Tibial nerve (tissue), 4 donors: Measurements from ENCODE around the gene SCG2. TPM values are rescaled to one million over a fixed set of nuclear protein-coding genes. Genes with fewer than 3 reads are reported as not detected.

Experiments
- DNase-seq, 2 donors: peaks; one replicate each; pipeline ENCODE4 v3.0.0-alpha.2; 2019; ENCODE audit warnings: low spot score in 2 of 2
- H3K27ac ChIP-seq, 4 donors: fragments of 200-600 bp; sonication (generic) in 3 of 4; one replicate each; pipeline ENCODE4 v1.5.1; 2017 to 2019; ENCODE audit warnings: mild to moderate bottlenecking in 1 of 4
- H3K27me3 ChIP-seq, 2 donors: fragments of 200-600 bp; sonication (generic) in 1 of 2; one replicate each; pipeline versions ENCODE4 v1.5.1 to v1.6.0; 2017 to 2019
- H3K36me3 ChIP-seq, 3 donors: fragments of 200-600 bp; sonication (generic); one replicate each; pipeline ENCODE4 v1.5.1; 2018 to 2019
- H3K4me1 ChIP-seq, 4 donors: fragments of 200-600 bp; sonication (generic) in 3 of 4; one replicate each; pipeline ENCODE4 v1.5.1; 2017 to 2019
- H3K4me3 ChIP-seq, 4 donors: fragments of 200-600 bp; sonication (generic) in 3 of 4; one replicate each; pipeline ENCODE4 v1.5.1; 2017 to 2019; ENCODE audit warnings: mild to moderate bottlenecking in 1 of 4, moderate library complexity in 1 of 4
- H3K9me3 ChIP-seq, 4 donors: fragments of 200-600 bp; sonication (generic) in 3 of 4; one replicate each; pipeline ENCODE4 v1.5.1; 2017 to 2019
- CTCF ChIP-seq, 5 experiments: fragments of 200-600 bp in 3 of 5; fragments of 450-650 bp in 2 of 5; sonication (generic) in 3 of 5; IDR thresholded peaks; one replicate each; pipeline ENCODE4 v1.5.1; 2016 to 2019; ENCODE audit warnings: antibody characterized with exemption in 5 of 5, mild to moderate bottlenecking in 3 of 5, moderate library complexity in 2 of 5
- EP300 ChIP-seq, 2 donors: sonication (generic); formaldehyde crosslinking; IDR thresholded peaks; one replicate each; pipeline ENCODE4 v1.6.1; 2017; ENCODE audit warnings: antibody characterized with exemption in 2 of 2, mild to moderate bottlenecking in 1 of 2
- POLR2A ChIP-seq, 2 donors: fragments of 450-650 bp; IDR thresholded peaks; one replicate each; pipeline ENCODE4 v1.6.1; 2017; ENCODE audit warnings: antibody characterized with exemption in 2 of 2, mild to moderate bottlenecking in 2 of 2, moderate library complexity in 2 of 2
- WGBS, 2 donors: methylation state at CpG; one replicate each; pipeline ENCODE4 v1.1.5; 2018; 5-methylcytosine and 5-hydroxymethylcytosine counted together
- total RNA-seq, 4 donors: library from RNA; depleted of rRNA; stranded (reverse); fragments of >200 nt; gene quantifications; one replicate each; pipeline ENCODE4 v1.1.0, GENCODE V29; 2016

Gene SCG2
- total RNA-seq, 4 donors from 2014 or later = 0.30 to 0.63 TPM; not detected in 2

GRCh38 chr2:223598994-223599639, 3.0 kb downstream of the SCG2 start:
- 77 to 81% methylated on average over 2 of the region's 2 CpGs for WGBS, 2 donors
- TF ChIP-seq CTCF (IDR thresholded peaks at IDR 0.05) = no peak
- TF ChIP-seq POLR2A (IDR thresholded peaks at IDR 0.05) = no peak
- TF ChIP-seq EP300 (IDR thresholded peaks at IDR 0.05) = no peak
- no peaks in the 10 kb centered on the region for H3K27me3 ChIP-seq
- no peak overlapping the region for H3K27ac ChIP-seq
- H3K36me3 ChIP-seq = no peaks in the 10 kb centered on the region
- no peak for DNase-seq
- no peak overlapping the region for H3K4me3 ChIP-seq
- no peaks in the 10 kb centered on the region for H3K9me3 ChIP-seq
- peaks cover 0 to 9% (median 0%) of the 10 kb centered on the region in 4 donors for H3K4me1 ChIP-seq

GRCh38 chr2:223597076-223597475, 5.1 kb downstream of the SCG2 start:
- no peak for DNase-seq

GRCh38 chr2:223596208-223596607, 6.0 kb downstream of the SCG2 start:
- no peak overlapping the region for H3K27ac ChIP-seq
- 91 to 93% methylated on average over 1 of the region's 1 CpG for WGBS, 2 donors
- TF ChIP-seq EP300 (IDR thresholded peaks at IDR 0.05) = no peak
- no peak for TF ChIP-seq POLR2A (IDR thresholded peaks at IDR 0.05)
- no peak for TF ChIP-seq CTCF (IDR thresholded peaks at IDR 0.05)

More at GRCh38 chr2:223597076-223597475, 5.1 kb downstream of the SCG2 start:
- Histone ChIP-seq H3K4me3 (no peak overlapping the region), H3K27ac (no peak overlapping the region), H3K36me3 (no peaks in the 10 kb centered on the region), H3K27me3 (no peaks in the 10 kb centered on the region), H3K4me1 (peaks cover 0 to 4% (median 0%) of the 10 kb centered on the region in 4 donors), H3K9me3 (no peaks in the 10 kb centered on the region)
- no peak for TF ChIP-seq POLR2A (IDR thresholded peaks at IDR 0.05)
- no peak for TF ChIP-seq CTCF (IDR thresholded peaks at IDR 0.05)
- TF ChIP-seq EP300 (IDR thresholded peaks at IDR 0.05) = no peak

GRCh38 chr2:223594831-223595230, 7.3 kb downstream of the SCG2 start:
- no peaks in the 10 kb centered on the region for H3K27me3 ChIP-seq
- 56% methylated on average over 4 of the region's 4 CpGs for WGBS, 2 donors

More at GRCh38 chr2:223596208-223596607, 6.0 kb downstream of the SCG2 start:
- Histone ChIP-seq H3K4me1 (no peaks in the 10 kb centered on the region), H3K4me3 (no peak overlapping the region), H3K9me3 (no peaks in the 10 kb centered on the region), H3K36me3 (no peaks in the 10 kb centered on the region), H3K27me3 (no peaks in the 10 kb centered on the region)
- DNase-seq = no peak

More at GRCh38 chr2:223594831-223595230, 7.3 kb downstream of the SCG2 start:
- H3K27ac ChIP-seq = no peak overlapping the region
- H3K4me1 ChIP-seq = no peaks in the 10 kb centered on the region
- H3K36me3 ChIP-seq = no peaks in the 10 kb centered on the region
- no peak for TF ChIP-seq EP300 (IDR thresholded peaks at IDR 0.05)
- no peak for TF ChIP-seq CTCF (IDR thresholded peaks at IDR 0.05)
- TF ChIP-seq POLR2A (IDR thresholded peaks at IDR 0.05) = no peak
- no peak overlapping the region for H3K4me3 ChIP-seq
- no peak for DNase-seq
- no peaks in the 10 kb centered on the region for H3K9me3 ChIP-seq
